Endodermal cell (in vitro differentiated cells): ENCODE measurements around the gene ZNF132. TPM values are rescaled to one million over a fixed set of nuclear protein-coding genes. Genes with fewer than 3 reads are reported as not detected.
A peak's percentile ranks its signal among the peaks of the same experiment; 100 is the strongest.

Source experiments
- DNase-seq: peaks from one replicate; pipeline ENCODE4 v3.0.0-alpha.2; 2017
- H3K27ac ChIP-seq: 2 replicates; pipeline ENCODE4 v1.5.1; 2013; ENCODE audit warnings: mild to moderate bottlenecking, low read depth, low read length, moderate library complexity
- H3K27me3 ChIP-seq: 2 replicates; pipeline ENCODE4 v1.6.1; 2013; ENCODE audit warnings: mild to moderate bottlenecking, low read length, moderate library complexity; ENCODE audit not compliant: insufficient read depth, control insufficient read depth, poor library complexity, severe bottlenecking
- H3K36me3 ChIP-seq: 2 replicates; pipeline ENCODE4 v1.7.0; 2013; ENCODE audit warnings: mild to moderate bottlenecking, low read length, moderate library complexity; ENCODE audit not compliant: control insufficient read depth, insufficient read depth
- H3K4me1 ChIP-seq: one replicate; pipeline ENCODE4 v1.7.0; 2013; ENCODE audit warnings: low read length; ENCODE audit not compliant: control insufficient read depth, insufficient read depth
- H3K4me3 ChIP-seq: 2 replicates; pipeline ENCODE4 v1.5.1; 2013; ENCODE audit warnings: mild to moderate bottlenecking, low read length, moderate library complexity
- H3K9ac ChIP-seq: 2 replicates; pipeline ENCODE4 v1.6.1; 2013; ENCODE audit warnings: mild to moderate bottlenecking, low read length, moderate library complexity; ENCODE audit not compliant: poor library complexity, severe bottlenecking; ENCODE audit errors: extremely low read depth
- H3K9me3 ChIP-seq: 2 replicates; pipeline ENCODE4 v1.6.1; 2013; ENCODE audit warnings: mild to moderate bottlenecking, low read length, moderate library complexity; ENCODE audit not compliant: control insufficient read depth
- H3K27ac Mint-ChIP-seq: 2 replicates; pipeline ENCODE4 v1.8.0; 2020; ENCODE audit warnings: mixed read lengths
- H3K27me3 Mint-ChIP-seq: 2 replicates; pipeline ENCODE4 v1.8.0; 2021; ENCODE audit warnings: mild to moderate bottlenecking, mixed read lengths; ENCODE audit not compliant: insufficient read depth
- H3K36me3 Mint-ChIP-seq: 2 replicates; pipeline ENCODE4 v1.8.0; 2020; ENCODE audit warnings: low read depth, mixed read lengths
- H3K4me1 Mint-ChIP-seq: 2 replicates; pipeline ENCODE4 v1.8.0; 2020; ENCODE audit warnings: mixed read lengths
- H3K4me3 Mint-ChIP-seq: 2 replicates; pipeline ENCODE4 v1.8.0; 2020; ENCODE audit warnings: mild to moderate bottlenecking, moderate library complexity, mixed read lengths
- H3K9me3 Mint-ChIP-seq: 2 replicates; pipeline ENCODE4 v1.8.0; 2020; ENCODE audit warnings: mild to moderate bottlenecking, mixed read lengths
- CTCF ChIP-seq: fragments of 200-600 bp; sonication (generic); conservative IDR thresholded peaks from 2 replicates; pipeline ENCODE4 v1.5.0; 2021; ENCODE audit warnings: antibody characterized with exemption, mild to moderate bottlenecking
- WGBS, 2 experiments: methylation state at CpG; one replicate each; pipeline versions ENCODE4 v1.1.5 to v1.1.7; 2013; ENCODE audit warnings: missing lambda C conversion rate in 2 of 2, mixed read lengths in 1 of 2; ENCODE audit not compliant: insufficient coverage in 1 of 2, insufficient read length in 1 of 2; 5-methylcytosine and 5-hydroxymethylcytosine counted together
- total RNA-seq, 2 donors: library from RNA; stranded (reverse); fragmentation: NEBNext Ultra II Directional in 1 of 2; extraction: Animal tissue kit (Norgen Biotek cat#: 25700) in 1 of 2; gene quantifications; 2 replicates in 1 of 2; 3 replicates in 1 of 2; pipeline ENCODE4 v1.2.1, GENCODE V29; 2021

Gene ZNF132
- total RNA-seq, 2 donors from 2014 or later = 0.71 to 1.2 TPM

GRCh38 chr19:58400916-58401839 lies 38.8 kb downstream of the ZNF132 start:
- Histone ChIP-seq H3K36me3 (no peaks in the 10 kb centered on the region), H3K27ac (peak overlapping the region; percentile 87), H3K4me1 (peaks cover 6% of the 10 kb centered on the region), H3K27me3 (no peaks in the 10 kb centered on the region), H3K9me3 (no peaks in the 10 kb centered on the region), H3K9ac (peak overlapping the region; percentile 86), H3K4me3 (peak overlapping the region; percentile 86)
- peaks cover 4% of the 10 kb centered on the region for H3K36me3 Mint-ChIP-seq
- peak overlapping the region; percentile 92 for H3K27ac Mint-ChIP-seq
- H3K4me3 Mint-ChIP-seq = peak overlapping the region; percentile 76
- TF ChIP-seq CTCF = no peak
- peaks cover 10% of the 10 kb centered on the region for H3K4me1 Mint-ChIP-seq
- H3K9me3 Mint-ChIP-seq = peaks cover under 1% of the 10 kb centered on the region
- H3K27me3 Mint-ChIP-seq = peaks cover 44% of the 10 kb centered on the region
- WGBS, 2 experiments = 5 to 7% methylated on average over 30 to 74 of the region's 80 CpGs
- DNase-seq = peak; percentile 100

GRCh38 chr19:58400316-58400915 lies 39.5 kb downstream of the ZNF132 start:
- Mint-ChIP-seq H3K36me3 (peaks cover 4% of the 10 kb centered on the region), H3K4me1 (peaks cover 10% of the 10 kb centered on the region), H3K4me3 (peak overlapping the region; percentile 76), H3K27ac (no peak overlapping the region), H3K9me3 (no peaks in the 10 kb centered on the region), H3K27me3 (peaks cover 51% of the 10 kb centered on the region)
- no peaks in the 10 kb centered on the region for H3K9me3 ChIP-seq
- H3K27me3 ChIP-seq = no peaks in the 10 kb centered on the region
- peak overlapping the region; percentile 83 for H3K4me3 ChIP-seq
- H3K36me3 ChIP-seq = no peaks in the 10 kb centered on the region
- DNase-seq = no peak
- H3K4me1 ChIP-seq = peaks cover 6% of the 10 kb centered on the region
- TF ChIP-seq CTCF = no peak
- H3K27ac ChIP-seq = no peak overlapping the region
- WGBS, 2 experiments = 84 to 97% methylated on average over 10 to 18 of the region's 18 CpGs
- peak overlapping the region; percentile 35 for H3K9ac ChIP-seq

- Histone ChIP-seq H3K4me3 (no peak overlapping the region), H3K36me3 (peaks cover 5% of the 10 kb centered on the region), H3K4me1 (peaks cover 6% of the 10 kb centered on the region), H3K27ac (no peak overlapping the region), H3K9ac (no peak overlapping the region), H3K27me3 (no peaks in the 10 kb centered on the region), H3K9me3 (no peaks in the 10 kb centered on the region)
- no peak for DNase-seq
- no peak for TF ChIP-seq CTCF
- 94 to 97% methylated on average over 3 of the region's 3 CpGs for WGBS, 2 experiments
- H3K27me3 Mint-ChIP-seq = peaks cover 54% of the 10 kb centered on the region
- H3K36me3 Mint-ChIP-seq = peaks cover 4% of the 10 kb centered on the region
- peak overlapping the region; percentile 76 for H3K4me3 Mint-ChIP-seq
- no peaks in the 10 kb centered on the region for H3K9me3 Mint-ChIP-seq
- H3K4me1 Mint-ChIP-seq = peaks cover 10% of the 10 kb centered on the region
- no peak overlapping the region for H3K27ac Mint-ChIP-seq
These were observed 40.0 kb downstream of the ZNF132 start for GRCh38 chr19:58399903-58400302.
